A673 (cell line): ENCODE measurements around the gene NSD1. TPM values are rescaled to one million over a fixed set of nuclear protein-coding genes. Genes with fewer than 3 reads are reported as not detected.

Experiments
- BruUV-seq: library from RNA; stranded (reverse); fragments of 400-500 nt; replicated peaks from 2 replicates; lab custom pipeline; 2021; lab: Mats Ljungman, UMichigan
- CTCF ChIA-PET: fragments of 300-600 bp; sonication (Branson Sonifier 250); formaldehyde crosslinking; loops from one replicate; lab custom pipeline; 2022; ENCODE audit warnings: antibody characterized with exemption; lab: Charles Lee
- POLR2A ChIA-PET: fragments of 300-600 bp; sonication (Branson Sonifier 250); formaldehyde crosslinking; loops from one replicate; lab custom pipeline; 2022; ENCODE audit warnings: antibody characterized with exemption; ENCODE audit not compliant: low non-redundant PET; lab: Charles Lee
- DNase-seq: peaks from one replicate; pipeline ENCODE4 v3.0.0-alpha.2; 2015; ENCODE audit warnings: low spot score
- H3K27ac ChIP-seq: fragments of 200-600 bp; sonication (generic); 2 replicates; pipeline ENCODE4 v1.5.1; 2016; ENCODE audit warnings: mixed run types, low read depth, mild to moderate bottlenecking, mixed read lengths, antibody characterized with exemption, low read length; ENCODE audit not compliant: poor library complexity, severe bottlenecking
- H3K27me3 ChIP-seq: fragments of 200-600 bp; sonication (generic); replicated peaks from 2 replicates; pipeline ENCODE4 v1.6.1; 2017; ENCODE audit warnings: mixed run types, low read depth, mild to moderate bottlenecking, mixed read lengths, antibody characterized with exemption, low read length; ENCODE audit not compliant: insufficient read depth, poor library complexity
- H3K36me3 ChIP-seq: fragments of 200-600 bp; sonication (generic); 2 replicates; pipeline ENCODE4 v1.6.1; 2016; ENCODE audit warnings: mixed run types, mild to moderate bottlenecking, mixed read lengths, antibody characterized with exemption, low read length; ENCODE audit not compliant: insufficient read depth, poor library complexity, severe bottlenecking
- H3K4me1 ChIP-seq: fragments of 200-600 bp; sonication (generic); 2 replicates; pipeline ENCODE4 v1.6.1; 2017; ENCODE audit warnings: mixed run types, mild to moderate bottlenecking, mixed read lengths, antibody characterized with exemption, low read length; ENCODE audit not compliant: insufficient read depth, poor library complexity, severe bottlenecking
- H3K4me3 ChIP-seq: fragments of 200-600 bp; sonication (generic); 2 replicates; pipeline ENCODE4 v1.5.1; 2016; ENCODE audit warnings: low read depth, mixed run types, mild to moderate bottlenecking, mixed read lengths, low read length; ENCODE audit not compliant: poor library complexity, severe bottlenecking
- H3K9me3 ChIP-seq: fragments of 200-600 bp; sonication (generic); 2 replicates; pipeline ENCODE4 v1.6.1; 2016; ENCODE audit warnings: mixed run types, low read depth, mild to moderate bottlenecking, mixed read lengths, antibody characterized with exemption, low read length; ENCODE audit not compliant: poor library complexity, severe bottlenecking
- CTCF ChIP-seq: fragments of 300-800, 200-600 bp; sonication (generic); conservative IDR thresholded peaks from 2 replicates; pipeline ENCODE4 v1.5.1; 2017; ENCODE audit warnings: low read depth, mild to moderate bottlenecking, antibody characterized with exemption, low read length, moderate library complexity, mixed read lengths
- EZH2 ChIP-seq: fragments of 200-600 bp; sonication (generic); IDR thresholded peaks from 2 replicates; pipeline ENCODE4 v1.6.1; 2017; ENCODE audit warnings: borderline replicate concordance, low read depth, mild to moderate bottlenecking, mixed read lengths, antibody characterized with exemption, low read length; ENCODE audit not compliant: poor library complexity, severe bottlenecking
- intact Hi-C: fragments of 100-400 bp; cut with micrococcal nuclease; formaldehyde crosslinking; loops from one replicate; pipeline ENCODE4 v1.10.0; 2022; ENCODE audit not compliant: unreplicated experiment
- total RNA-seq: library from RNA; stranded (reverse); gene quantifications from 2 replicates; pipeline ENCODE4 v1.2.3, GENCODE V29; 2021

NSD1 gene
- total RNA-seq, 1 experiment from 2014 or later: 74.3 TPM

GRCh38 chr5:177154003-177154643 is 20.6 kb downstream of the NSD1 start:
- Histone ChIP-seq H3K36me3 (no peaks in the 10 kb centered on the region), H3K9me3 (no peaks in the 10 kb centered on the region), H3K27ac (no peak overlapping the region), H3K4me1 (no peaks in the 10 kb centered on the region), H3K4me3 (no peak overlapping the region), H3K27me3 (no peaks in the 10 kb centered on the region)
- intact Hi-C loops: no loop called here
- POLR2A ChIA-PET: no interaction called here
- CTCF ChIA-PET: no interaction called here
- BruUV-seq: TSS peak; percentile 10
- TF ChIP-seq EZH2 (no peak), CTCF (no peak)
- no peak for DNase-seq

- intact Hi-C loops: no loop called here
- H3K4me1 ChIP-seq: no peaks in the 10 kb centered on the region
- no peak overlapping the region for H3K27ac ChIP-seq
- TF ChIP-seq EZH2: no peak
- TF ChIP-seq CTCF: no peak
- BruUV-seq: no TSS peak
- H3K36me3 ChIP-seq: peaks cover 3% of the 10 kb centered on the region
- no peak overlapping the region for H3K4me3 ChIP-seq
- CTCF ChIA-PET: no interaction called here
- DNase-seq: no peak
- POLR2A ChIA-PET: no interaction called here
- H3K27me3 ChIP-seq: no peaks in the 10 kb centered on the region
- no peaks in the 10 kb centered on the region for H3K9me3 ChIP-seq
These were observed 28.8 kb downstream of the NSD1 start for GRCh38 chr5:177162379-177162778.

- CTCF ChIA-PET: no interaction called here
- no peak overlapping the region for H3K27ac ChIP-seq
- BruUV-seq: no TSS peak
- DNase-seq: no peak
- intact Hi-C loops: no loop called here
- no peak overlapping the region for H3K4me3 ChIP-seq
- H3K27me3 ChIP-seq: no peaks in the 10 kb centered on the region
- no peaks in the 10 kb centered on the region for H3K4me1 ChIP-seq
- H3K36me3 ChIP-seq: peaks cover 3% of the 10 kb centered on the region
- POLR2A ChIA-PET: no interaction called here
- no peak for TF ChIP-seq CTCF
- no peak for TF ChIP-seq EZH2
- H3K9me3 ChIP-seq: no peaks in the 10 kb centered on the region
These were observed 29.9 kb downstream of the NSD1 start for GRCh38 chr5:177163500-177163899.
